HCT116 (cell line): ENCODE data around the gene KASH5. TPM values are rescaled to one million over a fixed set of nuclear protein-coding genes. Genes with fewer than 3 reads are reported as not detected.

Source experiments
- ATF3 ChIP-seq: IDR thresholded peaks from 2 replicates; pipeline ENCODE4 v1.6.1; 2012
- CBX3 ChIP-seq: IDR thresholded peaks from 2 replicates; pipeline ENCODE4 v1.6.1; 2012; ENCODE audit warnings: low read depth
- CEBPB ChIP-seq: IDR thresholded peaks from 2 replicates; pipeline ENCODE4 v1.6.1; 2012; ENCODE audit warnings: low read depth
- ELF1 ChIP-seq: IDR thresholded peaks from 2 replicates; pipeline ENCODE4 v1.6.1; 2012; ENCODE audit warnings: low read depth, borderline replicate concordance
- MAX ChIP-seq: IDR thresholded peaks from 2 replicates; pipeline ENCODE4 v1.6.1; 2012
- POLR2A ChIP-seq: IDR thresholded peaks from 2 replicates; pipeline ENCODE4 v1.7.0; 2011; ENCODE audit warnings: borderline replicate concordance; ENCODE audit not compliant: insufficient read depth, insufficient read length; ENCODE audit errors: extremely low read depth
- RAD21 ChIP-seq: IDR thresholded peaks from 2 replicates; pipeline ENCODE4 v1.6.1; 2012; ENCODE audit warnings: low read depth, mild to moderate bottlenecking
- REST ChIP-seq: IDR thresholded peaks from 2 replicates; pipeline ENCODE4 v1.6.1; 2012; ENCODE audit warnings: low read depth
- total RNA-seq: library from RNA; stranded (reverse); gene quantifications from one replicate; pipeline ENCODE4 v1.2.1, GENCODE V29; 2021; ENCODE audit not compliant: unreplicated experiment
- TF ChIP-seq, protein P1 (sequence below), 3 experiments: fragments of 200-600 bp in 1 of 3; sonication (generic) in 1 of 3; IDR thresholded peaks in 2 of 3; conservative IDR thresholded peaks in 1 of 3; 2 replicates each; pipeline ENCODE4 v1.5.1; 2012 to 2017; ENCODE audit warnings: low read depth in 2 of 3, low read length in 2 of 3, antibody characterized with exemption in 1 of 3, borderline replicate concordance in 1 of 3, control low read depth in 1 of 3, mild to moderate bottlenecking in 1 of 3, mixed read lengths in 1 of 3, mixed run types in 1 of 3, moderate library complexity in 1 of 3; ENCODE audit not compliant: insufficient read depth in 1 of 3

The KASH5 gene
- total RNA-seq, 1 experiment from 2014 or later: not detected

GRCh38 chr19:49408816-49409440, 20.9 kb downstream of the KASH5 start (continued):
- no peak for TF ChIP-seq REST
- no peak for TF ChIP-seq ATF3
- TF ChIP-seq CEBPB: no peak
- TF ChIP-seq CBX3: no peak
- TF ChIP-seq, protein P1, sequence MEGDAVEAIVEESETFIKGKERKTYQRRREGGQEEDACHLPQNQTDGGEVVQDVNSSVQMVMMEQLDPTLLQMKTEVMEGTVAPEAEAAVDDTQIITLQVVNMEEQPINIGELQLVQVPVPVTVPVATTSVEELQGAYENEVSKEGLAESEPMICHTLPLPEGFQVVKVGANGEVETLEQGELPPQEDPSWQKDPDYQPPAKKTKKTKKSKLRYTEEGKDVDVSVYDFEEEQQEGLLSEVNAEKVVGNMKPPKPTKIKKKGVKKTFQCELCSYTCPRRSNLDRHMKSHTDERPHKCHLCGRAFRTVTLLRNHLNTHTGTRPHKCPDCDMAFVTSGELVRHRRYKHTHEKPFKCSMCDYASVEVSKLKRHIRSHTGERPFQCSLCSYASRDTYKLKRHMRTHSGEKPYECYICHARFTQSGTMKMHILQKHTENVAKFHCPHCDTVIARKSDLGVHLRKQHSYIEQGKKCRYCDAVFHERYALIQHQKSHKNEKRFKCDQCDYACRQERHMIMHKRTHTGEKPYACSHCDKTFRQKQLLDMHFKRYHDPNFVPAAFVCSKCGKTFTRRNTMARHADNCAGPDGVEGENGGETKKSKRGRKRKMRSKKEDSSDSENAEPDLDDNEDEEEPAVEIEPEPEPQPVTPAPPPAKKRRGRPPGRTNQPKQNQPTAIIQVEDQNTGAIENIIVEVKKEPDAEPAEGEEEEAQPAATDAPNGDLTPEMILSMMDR (IDR thresholded peaks at IDR 0.05 in 2 of 3, conservative IDR thresholded peaks at IDR 0.05 in 1 of 3; ENCODE audit: borderline replicate concordance in 1 of 3, insufficient read depth in 1 of 3, low read depth in 2 of 3, low read length in 2 of 3): no peak
- TF ChIP-seq MAX: no peak
- TF ChIP-seq ELF1: no peak
- TF ChIP-seq RAD21: no peak
- TF ChIP-seq POLR2A: no peak
